ENCODE data around the gene LPIN2.
"Not testable (repeated sequence)": the region's sequence is repeated elsewhere in the genome, so short reads cannot be mapped to it uniquely, and the experiment has no call there.

LPIN2 gene

DNA sequence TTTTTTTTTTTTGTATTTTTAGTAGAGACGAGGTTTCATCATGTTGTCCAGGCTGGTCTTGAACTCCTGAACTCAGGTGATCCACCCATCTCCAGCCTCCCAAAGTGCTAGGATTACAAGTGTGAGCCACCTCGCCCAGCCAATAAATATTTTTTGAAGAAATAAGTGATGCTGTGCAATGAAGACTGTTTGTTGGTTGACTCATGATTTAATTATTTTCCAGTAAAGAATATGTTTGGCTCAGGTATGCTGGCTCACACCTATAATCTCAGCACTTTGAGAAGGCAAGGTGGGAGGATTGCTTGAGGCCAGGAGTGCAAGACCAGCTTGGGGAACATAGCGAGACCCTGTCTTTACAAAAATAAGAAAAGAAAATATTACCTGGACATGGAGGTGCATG lies 41.8 kb upstream of the LPIN2 start:
- Histone ChIP-seq H3K9me3 (no peaks in the 10 kb centered on the region), H3K4me3 (no peak overlapping the region), H3K27me3 (no peaks in the 10 kb centered on the region), H3K27ac (no peak overlapping the region), H3K36me3 (no peaks in the 10 kb centered on the region), H3K4me1 (peaks cover 0 to 5% (median 0%) of the 10 kb centered on the region in 4 donors)
- intact Hi-C loops (cut with DNase I; ENCODE audit: low total_unique reads), result no loop called here
- no peak for DNase-seq
- TF ChIP-seq, protein P1, sequence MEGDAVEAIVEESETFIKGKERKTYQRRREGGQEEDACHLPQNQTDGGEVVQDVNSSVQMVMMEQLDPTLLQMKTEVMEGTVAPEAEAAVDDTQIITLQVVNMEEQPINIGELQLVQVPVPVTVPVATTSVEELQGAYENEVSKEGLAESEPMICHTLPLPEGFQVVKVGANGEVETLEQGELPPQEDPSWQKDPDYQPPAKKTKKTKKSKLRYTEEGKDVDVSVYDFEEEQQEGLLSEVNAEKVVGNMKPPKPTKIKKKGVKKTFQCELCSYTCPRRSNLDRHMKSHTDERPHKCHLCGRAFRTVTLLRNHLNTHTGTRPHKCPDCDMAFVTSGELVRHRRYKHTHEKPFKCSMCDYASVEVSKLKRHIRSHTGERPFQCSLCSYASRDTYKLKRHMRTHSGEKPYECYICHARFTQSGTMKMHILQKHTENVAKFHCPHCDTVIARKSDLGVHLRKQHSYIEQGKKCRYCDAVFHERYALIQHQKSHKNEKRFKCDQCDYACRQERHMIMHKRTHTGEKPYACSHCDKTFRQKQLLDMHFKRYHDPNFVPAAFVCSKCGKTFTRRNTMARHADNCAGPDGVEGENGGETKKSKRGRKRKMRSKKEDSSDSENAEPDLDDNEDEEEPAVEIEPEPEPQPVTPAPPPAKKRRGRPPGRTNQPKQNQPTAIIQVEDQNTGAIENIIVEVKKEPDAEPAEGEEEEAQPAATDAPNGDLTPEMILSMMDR (IDR thresholded peaks at IDR 0.05), result no peak

DNA sequence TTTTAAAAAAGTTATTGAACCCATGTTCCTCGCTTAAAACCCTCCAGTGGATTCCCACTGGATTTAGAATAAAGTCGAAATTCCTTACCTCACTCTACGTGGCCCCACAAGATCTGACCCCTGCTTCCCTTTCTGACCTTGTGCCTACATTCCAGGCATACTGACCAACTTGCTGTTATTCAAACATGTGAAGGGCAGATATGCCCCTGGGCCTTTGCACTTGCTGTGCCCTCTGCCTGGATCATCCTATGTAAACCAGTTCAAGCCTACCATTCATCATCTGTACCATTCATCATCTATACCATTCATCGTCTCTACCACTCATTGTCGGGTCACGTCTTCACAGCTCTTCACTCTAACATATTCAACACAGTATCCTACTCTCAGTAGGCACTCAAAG lies 41.3 kb upstream of the LPIN2 start:
- Histone ChIP-seq H3K4me1 (peaks cover 0 to 5% (median 0%) of the 10 kb centered on the region in 4 donors), H3K36me3 (no peaks in the 10 kb centered on the region), H3K4me3 (no peak overlapping the region), H3K27me3 (no peaks in the 10 kb centered on the region), H3K27ac (no peak overlapping the region), H3K9me3 (no peaks in the 10 kb centered on the region)
- no peak for DNase-seq
- intact Hi-C loops (cut with DNase I; ENCODE audit: low total_unique reads), result no loop called here
- TF ChIP-seq, protein P1 (IDR thresholded peaks at IDR 0.05), result no peak

DNA sequence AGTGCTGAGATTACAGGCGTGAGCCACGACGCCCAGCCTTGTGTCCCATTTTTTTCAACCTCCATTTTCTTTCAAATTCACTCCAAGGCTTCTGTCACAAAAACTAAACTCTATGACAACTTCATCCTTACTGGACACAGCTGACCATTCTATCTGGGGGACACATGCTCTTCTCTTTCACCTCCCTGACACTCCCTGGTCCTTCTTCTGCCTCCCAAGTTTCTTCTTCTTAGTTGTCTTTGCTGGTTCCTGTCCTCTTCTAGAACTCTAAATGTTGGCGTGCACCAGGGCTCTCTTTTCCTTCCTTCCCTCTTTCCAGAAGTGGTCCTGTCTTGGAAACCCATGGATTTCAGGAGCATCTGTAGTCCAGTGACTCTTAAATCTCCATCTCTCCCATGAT lies 40.1 kb upstream of the LPIN2 start:
- Histone ChIP-seq H3K4me1 (peaks cover 0 to 5% (median 0%) of the 10 kb centered on the region in 4 donors), H3K4me3 (no peak overlapping the region), H3K9me3 (no peaks in the 10 kb centered on the region), H3K27ac (no peak overlapping the region), H3K27me3 (no peaks in the 10 kb centered on the region), H3K36me3 (no peaks in the 10 kb centered on the region)
- TF ChIP-seq, protein P1 (IDR thresholded peaks at IDR 0.05), result no peak
- intact Hi-C loops (cut with DNase I; ENCODE audit: low total_unique reads), result no loop called here
- DNase-seq, result no peak

GRCh38 chr18:3052411-3052758 lies 39.4 kb upstream of the LPIN2 start:
- H3K27ac ChIP-seq, result no peak overlapping the region

DNA sequence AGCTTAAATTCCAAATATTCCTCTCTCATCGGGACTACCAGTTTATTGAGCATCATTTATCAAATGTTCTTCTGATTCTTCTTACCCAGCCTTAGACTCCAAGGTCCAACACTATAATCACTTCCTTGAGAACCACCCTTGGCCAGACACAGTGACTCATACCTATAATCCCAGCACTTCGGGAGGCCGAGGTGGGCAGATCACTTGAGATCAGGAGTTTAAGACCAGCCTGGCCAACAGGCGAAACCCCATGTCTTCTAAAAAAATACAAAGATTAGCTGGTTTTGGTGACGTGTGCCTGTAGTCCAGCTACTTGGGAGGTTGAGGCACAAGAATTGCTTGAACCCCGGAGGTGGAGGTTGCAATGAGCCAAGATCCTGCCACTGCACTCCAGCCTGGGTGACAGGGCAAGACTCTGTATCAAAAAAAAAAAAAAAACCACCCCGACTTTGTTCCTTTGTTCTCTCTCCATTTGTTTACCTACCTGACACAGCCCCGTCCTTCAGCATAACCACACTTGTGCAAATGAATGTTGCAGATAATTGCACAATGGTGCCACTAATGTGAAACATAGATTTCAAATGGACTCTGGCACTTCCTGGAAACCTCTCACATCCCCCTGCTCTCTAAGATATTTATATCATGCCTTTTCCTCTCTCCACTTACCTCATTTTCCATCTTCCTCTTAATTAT lies 38.9 kb upstream of the LPIN2 start:
- no peak overlapping the region for H3K4me3 ChIP-seq
- TF ChIP-seq, protein P1 (IDR thresholded peaks at IDR 0.05), result no peak
- DNase-seq, result no peak
- H3K4me1 ChIP-seq, result peaks cover 0 to 5% (median 0%) of the 10 kb centered on the region in 4 donors
- H3K9me3 ChIP-seq, result no peaks in the 10 kb centered on the region
- H3K27me3 ChIP-seq, result no peaks in the 10 kb centered on the region
- intact Hi-C loops (cut with DNase I; ENCODE audit: low total_unique reads), result no loop called here
- no peaks in the 10 kb centered on the region for H3K36me3 ChIP-seq
- no peak overlapping the region for H3K27ac ChIP-seq

More at GRCh38 chr18:3052411-3052758, 39.4 kb upstream of the LPIN2 start:
- H3K27me3 ChIP-seq, result no peaks in the 10 kb centered on the region
- TF ChIP-seq, protein P1 (IDR thresholded peaks at IDR 0.05), result no peak
- no peak overlapping the region for H3K4me3 ChIP-seq
- no peaks in the 10 kb centered on the region for H3K36me3 ChIP-seq
- no peaks in the 10 kb centered on the region for H3K9me3 ChIP-seq
- no peak for DNase-seq
- H3K4me1 ChIP-seq, result peaks cover 0 to 5% (median 0%) of the 10 kb centered on the region in 4 donors
- intact Hi-C loops (cut with DNase I; ENCODE audit: low total_unique reads), result no loop called here

- H3K4me3 ChIP-seq; H3K4me1 ChIP-seq; DNase-seq; H3K27ac ChIP-seq; H3K27me3 ChIP-seq; H3K36me3 ChIP-seq; intact Hi-C loops (cut with DNase I; ENCODE audit: low total_unique reads); H3K9me3 ChIP-seq: not testable (repeated sequence)
These were observed 37.0 kb upstream of the LPIN2 start for GRCh38 chr18:3049897-3050454.

Measured in tibial artery (tissue), 4 donors.